Measurements from ENCODE around the gene TBXA2R.
"Not testable (repeated sequence)": the region's sequence is repeated elsewhere in the genome, so short reads cannot be mapped to it uniquely, and the experiment has no call there.

The TBXA2R gene

GRCh38 chr19:3576696-3577443, 29.8 kb downstream of the TBXA2R start:
- no peak for DNase-seq

- DNase-seq = no peak
Observed at GRCh38 chr19:3575949-3576673, 30.6 kb downstream of the TBXA2R start.

GRCh38 chr19:3575260-3575741, 31.4 kb downstream of the TBXA2R start:
- DNase-seq = no peak

- DNase-seq = peak; percentile 74 to 77
Observed at GRCh38 chr19:3573858-3574637, 32.6 kb downstream of the TBXA2R start.

- DNase-seq = no peak
Observed at GRCh38 chr19:3573162-3573857, 33.4 kb downstream of the TBXA2R start.

- no peak for DNase-seq
Observed at GRCh38 chr19:3572855-3573161, 33.9 kb downstream of the TBXA2R start, which contains the start of gene HMG20B. Gene HMG20B (plus strand): TSS chr19:3572944. CDS start chr19:3573310, 366 bp downstream.

- DNase-seq = peak; percentile 99
Observed at GRCh38 chr19:3572132-3572854, 34.4 kb downstream of the TBXA2R start.

GRCh38 chr19:3570606-3571011, 36.1 kb downstream of the TBXA2R start:
- DNase-seq = no peak

GRCh38 chr19:3570042-3570441, 36.6 kb downstream of the TBXA2R start:
- DNase-seq = not testable (repeated sequence)

GRCh38 chr19:3565139-3565538, 41.5 kb downstream of the TBXA2R start:
- DNase-seq = no peak

GRCh38 chr19:3563709-3564524, 42.8 kb downstream of the TBXA2R start:
- DNase-seq = no peak

GRCh38 chr19:3557461-3558248, 49.0 kb downstream of the TBXA2R start, which contains the start of gene MFSD12:
Gene MFSD12 (minus strand): TSS chr19:3557586. CDS start chr19:3557403, 183 bp downstream.
- DNase-seq = peak; percentile 91 to 94

GRCh38 chr19:3556978-3557460, 49.7 kb downstream of the TBXA2R start:
- peak; percentile 70 to 75 for DNase-seq

- no peak for DNase-seq
Observed at GRCh38 chr19:3556423-3556977, 50.2 kb downstream of the TBXA2R start.

- no peak for DNase-seq
Observed at GRCh38 chr19:3555653-3556422, 50.8 kb downstream of the TBXA2R start.

GRCh38 chr19:3554254-3555083, 52.2 kb downstream of the TBXA2R start:
- no peak for DNase-seq

GRCh38 chr19:3551792-3552095, 54.9 kb downstream of the TBXA2R start:
- no peak for DNase-seq

Measured in activated CD4-positive, alpha-beta T cell treated with anti-CD3 and anti-CD28 coated beads, Interleukin-2, amount 50 U/mL, for 4 hours (primary cell).